ENCODE data around the gene SLC25A40.

DNA sequence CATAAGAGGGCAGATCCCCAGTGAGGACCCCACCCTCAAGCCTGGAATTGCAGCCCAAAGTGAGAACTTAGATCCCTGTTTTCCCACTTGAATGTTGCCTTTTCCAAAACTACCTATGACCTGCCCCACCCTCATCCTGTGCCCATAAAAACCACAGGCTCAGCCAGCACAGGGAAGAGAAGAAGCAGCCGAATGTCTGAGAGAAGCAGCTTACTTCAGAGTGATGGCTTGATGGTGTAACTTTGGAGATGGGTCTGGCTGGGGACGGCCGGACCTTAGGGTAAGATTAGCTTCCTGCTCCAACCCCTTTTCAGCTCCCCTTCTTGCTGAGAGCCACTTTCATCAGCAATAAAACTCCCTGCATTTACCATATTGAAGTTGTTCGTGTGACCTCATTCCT lies 5.7 kb downstream of the SLC25A40 start:
- TF ChIP-seq, protein P1, sequence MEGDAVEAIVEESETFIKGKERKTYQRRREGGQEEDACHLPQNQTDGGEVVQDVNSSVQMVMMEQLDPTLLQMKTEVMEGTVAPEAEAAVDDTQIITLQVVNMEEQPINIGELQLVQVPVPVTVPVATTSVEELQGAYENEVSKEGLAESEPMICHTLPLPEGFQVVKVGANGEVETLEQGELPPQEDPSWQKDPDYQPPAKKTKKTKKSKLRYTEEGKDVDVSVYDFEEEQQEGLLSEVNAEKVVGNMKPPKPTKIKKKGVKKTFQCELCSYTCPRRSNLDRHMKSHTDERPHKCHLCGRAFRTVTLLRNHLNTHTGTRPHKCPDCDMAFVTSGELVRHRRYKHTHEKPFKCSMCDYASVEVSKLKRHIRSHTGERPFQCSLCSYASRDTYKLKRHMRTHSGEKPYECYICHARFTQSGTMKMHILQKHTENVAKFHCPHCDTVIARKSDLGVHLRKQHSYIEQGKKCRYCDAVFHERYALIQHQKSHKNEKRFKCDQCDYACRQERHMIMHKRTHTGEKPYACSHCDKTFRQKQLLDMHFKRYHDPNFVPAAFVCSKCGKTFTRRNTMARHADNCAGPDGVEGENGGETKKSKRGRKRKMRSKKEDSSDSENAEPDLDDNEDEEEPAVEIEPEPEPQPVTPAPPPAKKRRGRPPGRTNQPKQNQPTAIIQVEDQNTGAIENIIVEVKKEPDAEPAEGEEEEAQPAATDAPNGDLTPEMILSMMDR (IDR thresholded peaks at IDR 0.05; ENCODE audit: low read length): no peak
- TF ChIP-seq EZH2 (IDR thresholded peaks at IDR 0.05; ENCODE audit: borderline replicate concordance, low read length): no peak
